GM12872 (cell line): Measurements from ENCODE around the gene PRKCE.

Experiments
- TF ChIP-seq, protein P1 (sequence below): IDR thresholded peaks from 3 replicates; pipeline ENCODE4 v1.5.1; 2011; ENCODE audit warnings: low read depth, mild to moderate bottlenecking, low read length, moderate library complexity; ENCODE audit not compliant: insufficient read depth

Gene PRKCE

DNA sequence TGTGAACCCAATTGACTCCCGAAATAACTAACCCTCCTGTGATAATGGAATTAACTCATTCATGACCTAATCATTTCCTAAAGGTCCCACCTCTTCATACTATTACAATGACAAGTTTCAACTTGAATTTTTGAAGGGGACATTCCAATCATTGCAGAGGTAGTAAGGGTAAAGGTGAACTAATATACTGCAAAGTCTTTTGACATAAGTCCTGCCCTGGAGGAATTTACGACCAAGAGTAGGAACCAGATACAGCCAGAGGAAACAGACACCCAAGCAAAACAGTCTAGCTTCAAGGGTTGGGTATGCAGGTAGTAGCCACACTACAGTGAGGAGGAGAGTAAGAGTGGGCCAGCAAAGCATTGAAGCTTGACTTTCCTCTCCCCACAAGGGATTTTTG is 39.2 kb upstream of the PRKCE start:
- TF ChIP-seq, protein P1, sequence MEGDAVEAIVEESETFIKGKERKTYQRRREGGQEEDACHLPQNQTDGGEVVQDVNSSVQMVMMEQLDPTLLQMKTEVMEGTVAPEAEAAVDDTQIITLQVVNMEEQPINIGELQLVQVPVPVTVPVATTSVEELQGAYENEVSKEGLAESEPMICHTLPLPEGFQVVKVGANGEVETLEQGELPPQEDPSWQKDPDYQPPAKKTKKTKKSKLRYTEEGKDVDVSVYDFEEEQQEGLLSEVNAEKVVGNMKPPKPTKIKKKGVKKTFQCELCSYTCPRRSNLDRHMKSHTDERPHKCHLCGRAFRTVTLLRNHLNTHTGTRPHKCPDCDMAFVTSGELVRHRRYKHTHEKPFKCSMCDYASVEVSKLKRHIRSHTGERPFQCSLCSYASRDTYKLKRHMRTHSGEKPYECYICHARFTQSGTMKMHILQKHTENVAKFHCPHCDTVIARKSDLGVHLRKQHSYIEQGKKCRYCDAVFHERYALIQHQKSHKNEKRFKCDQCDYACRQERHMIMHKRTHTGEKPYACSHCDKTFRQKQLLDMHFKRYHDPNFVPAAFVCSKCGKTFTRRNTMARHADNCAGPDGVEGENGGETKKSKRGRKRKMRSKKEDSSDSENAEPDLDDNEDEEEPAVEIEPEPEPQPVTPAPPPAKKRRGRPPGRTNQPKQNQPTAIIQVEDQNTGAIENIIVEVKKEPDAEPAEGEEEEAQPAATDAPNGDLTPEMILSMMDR, result no peak

DNA sequence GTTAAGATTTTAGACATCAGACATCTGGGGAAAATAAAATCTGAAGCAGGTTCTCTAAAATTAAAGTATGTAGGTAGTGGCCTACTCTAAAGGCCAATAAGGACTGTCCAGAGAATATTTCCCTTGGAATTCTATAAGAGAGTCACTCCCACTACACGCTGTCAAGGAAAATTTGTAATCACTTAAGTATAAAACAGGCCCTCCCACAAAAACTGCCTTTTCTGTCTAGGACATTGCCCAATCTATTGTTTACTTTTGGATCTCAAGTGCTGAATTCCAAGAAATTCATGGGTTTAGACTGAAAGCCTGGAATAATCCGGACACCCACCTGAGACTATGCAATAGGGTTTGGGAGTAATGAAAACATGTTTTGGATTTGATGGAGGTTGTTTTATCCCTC is 38.7 kb upstream of the PRKCE start:
- TF ChIP-seq, protein P1, result no peak

DNA sequence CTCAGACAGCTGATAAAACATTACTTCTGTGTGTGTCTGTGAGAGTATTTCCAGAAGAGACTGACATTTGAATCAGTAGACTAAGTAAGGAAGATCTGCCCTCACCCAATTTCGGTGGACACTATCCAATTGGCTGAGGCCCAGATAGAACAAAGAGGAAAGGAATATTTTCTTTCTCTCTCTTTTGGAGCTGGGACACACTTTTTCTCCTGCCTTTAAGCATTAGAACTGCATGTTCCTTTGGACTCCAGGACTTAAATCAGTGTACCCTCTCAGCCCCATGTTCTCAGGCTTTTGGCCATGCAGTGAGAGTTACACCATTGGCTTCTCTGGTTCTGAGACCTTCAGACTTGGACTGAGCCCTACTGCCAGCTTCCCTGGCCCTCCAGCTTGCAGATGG is 37.1 kb upstream of the PRKCE start:
- TF ChIP-seq, protein P1, result no peak

DNA sequence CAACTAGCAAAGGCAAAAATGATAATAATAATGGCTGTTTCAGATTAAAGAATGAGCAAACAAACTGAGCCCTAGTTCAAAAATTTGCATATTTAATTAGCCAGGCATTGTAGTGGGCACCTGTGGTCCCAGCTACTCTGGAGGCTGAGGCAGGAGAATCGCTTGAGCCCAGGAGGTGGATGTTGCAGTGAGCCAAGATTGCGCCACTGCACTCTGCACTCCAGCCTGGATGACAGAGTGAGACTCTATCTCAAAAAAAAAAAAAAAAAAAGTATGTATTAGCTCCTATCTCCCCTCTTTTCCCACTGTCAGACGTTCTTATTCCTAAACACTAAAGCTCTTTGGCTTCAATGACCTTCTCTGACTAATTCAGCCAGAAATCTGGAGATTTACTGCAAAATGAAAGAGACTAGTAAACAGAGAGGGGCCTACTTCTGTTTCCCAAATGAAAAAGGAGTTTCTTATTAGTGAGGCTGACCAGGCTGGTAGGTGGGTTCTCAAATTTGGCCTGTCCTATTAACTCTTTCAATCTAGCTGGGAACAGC is 36.5 kb upstream of the PRKCE start:
- TF ChIP-seq, protein P1, result no peak

DNA sequence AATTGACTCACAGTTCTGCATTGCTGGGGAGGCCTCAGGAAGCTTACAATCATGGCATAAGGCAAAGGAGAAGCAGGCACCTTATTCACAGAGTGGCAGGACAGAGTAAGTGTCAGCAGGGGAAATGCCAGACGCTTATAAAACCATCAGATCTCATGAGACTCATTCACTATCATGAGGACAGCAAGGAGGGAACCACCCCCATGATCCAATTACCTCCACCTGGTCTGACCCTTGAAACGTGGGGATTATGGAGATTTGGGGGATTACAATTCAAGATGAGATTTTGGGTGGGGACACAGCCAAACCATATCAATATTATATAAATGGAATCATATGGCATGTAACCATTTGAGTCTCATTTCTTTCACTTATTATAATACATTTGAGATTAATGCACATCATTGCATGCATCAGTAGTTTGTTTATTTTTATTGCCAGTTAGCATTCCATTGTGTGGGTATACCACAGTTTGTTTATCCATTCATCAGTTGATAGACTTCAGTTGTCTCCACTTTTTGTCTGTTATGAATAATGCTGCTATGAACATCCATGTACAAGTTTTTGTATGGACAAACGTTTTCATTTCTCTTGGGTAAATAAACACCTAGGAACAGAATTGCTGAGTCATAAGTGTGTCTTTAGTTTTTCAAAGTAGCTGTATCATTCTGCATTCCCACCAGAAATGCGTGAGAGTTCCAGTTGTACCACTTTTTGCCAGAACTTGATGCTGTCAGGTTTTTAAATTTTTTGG is 34.6 kb upstream of the PRKCE start:
- TF ChIP-seq, protein P1, result no peak

DNA sequence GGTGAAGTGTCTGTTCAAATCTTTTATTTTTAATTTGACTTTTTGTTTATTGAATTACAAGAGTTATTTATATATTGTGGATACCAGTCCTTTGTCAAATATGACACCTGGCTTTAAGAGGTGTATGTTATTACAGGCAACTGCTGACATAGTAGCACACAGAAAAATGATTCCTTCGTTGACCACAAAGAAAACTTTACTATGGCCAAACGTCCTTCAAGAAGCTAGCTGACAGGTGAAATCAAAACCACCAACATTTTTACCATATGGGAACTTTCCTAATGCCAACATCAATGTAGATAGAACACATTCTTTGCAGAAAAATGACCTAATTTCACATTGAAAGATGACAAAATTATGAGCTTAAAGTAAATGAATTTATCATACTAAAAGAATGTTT is 34.0 kb upstream of the PRKCE start:
- TF ChIP-seq, protein P1, result no peak

DNA sequence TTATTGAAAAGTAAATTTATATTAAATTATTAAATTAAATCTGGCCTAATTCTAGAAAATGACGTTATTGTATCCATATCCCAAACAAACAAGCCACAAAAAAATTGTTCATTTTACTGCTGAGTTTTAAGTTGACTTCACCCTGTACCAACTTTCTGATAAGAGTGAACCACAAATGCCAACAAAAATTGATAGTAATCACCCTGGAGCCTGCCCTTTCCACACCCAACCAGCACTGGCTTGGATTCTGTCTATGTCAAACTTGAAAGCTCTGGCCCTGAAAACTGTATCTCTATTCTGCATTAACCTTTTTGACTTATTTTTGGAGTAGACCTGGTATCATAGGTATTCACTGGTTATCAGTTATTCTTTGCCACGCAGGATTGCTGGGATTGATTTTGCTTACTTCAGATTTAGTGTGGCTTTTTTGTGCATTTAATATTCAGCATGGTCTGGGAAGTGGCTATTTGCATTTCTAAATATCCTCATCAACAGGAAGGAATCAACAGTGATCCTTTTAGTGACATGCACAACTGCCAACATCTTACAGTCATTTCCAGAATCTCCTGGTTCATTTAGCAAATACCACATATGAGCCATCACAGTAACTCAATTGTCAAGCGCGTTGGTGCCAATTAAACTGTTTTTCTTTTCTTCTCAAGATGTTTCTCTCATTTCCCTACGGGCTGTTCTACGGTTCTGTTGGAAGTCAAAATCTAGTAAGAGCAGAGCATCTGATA is 29.0 kb upstream of the PRKCE start:
- TF ChIP-seq, protein P1, result no peak
